ENCODE results near the gene PDGFC. TPM values are rescaled to one million over a fixed set of nuclear protein-coding genes. Genes with fewer than 3 reads are reported as not detected.

The PDGFC gene
- total RNA-seq, 1 experiment from 2014 or later = 17.0 TPM

- no peak for DNase-seq (ENCODE audit: low spot score)
Observed at GRCh38 chr4:156832886-156833285, 138.7 kb downstream of the PDGFC start.

- no peak for DNase-seq (ENCODE audit: low spot score)
Observed at GRCh38 chr4:156830351-156830750, 141.2 kb downstream of the PDGFC start.

GRCh38 chr4:156829201-156829873, 142.3 kb downstream of the PDGFC start:
- DNase-seq (ENCODE audit: low spot score) = no peak

GRCh38 chr4:156827519-156827918, 144.1 kb downstream of the PDGFC start:
- DNase-seq (ENCODE audit: low spot score) = no peak

GRCh38 chr4:156825074-156825473, 146.5 kb downstream of the PDGFC start:
- DNase-seq (ENCODE audit: low spot score) = no peak

GRCh38 chr4:156824451-156825060, 147.0 kb downstream of the PDGFC start:
- no peak for DNase-seq (ENCODE audit: low spot score)

GRCh38 chr4:156820931-156821330, 150.7 kb downstream of the PDGFC start:
- DNase-seq (ENCODE audit: low spot score) = no peak

GRCh38 chr4:156816360-156816755, 155.2 kb downstream of the PDGFC start:
- DNase-seq (ENCODE audit: low spot score) = no peak

GRCh38 chr4:156815717-156816359, 155.8 kb downstream of the PDGFC start:
- DNase-seq (ENCODE audit: low spot score) = no peak

GRCh38 chr4:156811963-156812362, 159.6 kb downstream of the PDGFC start:
- no peak for DNase-seq (ENCODE audit: low spot score)

GRCh38 chr4:156811286-156811685, 160.3 kb downstream of the PDGFC start:
- DNase-seq (ENCODE audit: low spot score) = no peak

GRCh38 chr4:156805696-156806095, 165.9 kb downstream of the PDGFC start:
- DNase-seq (ENCODE audit: low spot score) = no peak

GRCh38 chr4:156803056-156803455, 168.5 kb downstream of the PDGFC start:
- DNase-seq (ENCODE audit: low spot score) = no peak

GRCh38 chr4:156800463-156800862, 171.1 kb downstream of the PDGFC start:
- no peak for DNase-seq (ENCODE audit: low spot score)

GRCh38 chr4:156799121-156799589, 172.4 kb downstream of the PDGFC start:
- DNase-seq (ENCODE audit: low spot score) = no peak

GRCh38 chr4:156798438-156798837, 173.2 kb downstream of the PDGFC start:
- no peak for DNase-seq (ENCODE audit: low spot score)

GRCh38 chr4:156797206-156797605, 174.4 kb downstream of the PDGFC start:
- DNase-seq (ENCODE audit: low spot score) = no peak

GRCh38 chr4:156795727-156796126, 175.9 kb downstream of the PDGFC start:
- no peak for DNase-seq (ENCODE audit: low spot score)

- DNase-seq (ENCODE audit: low spot score) = peak; percentile 72
Observed at GRCh38 chr4:156794863-156795262, 176.7 kb downstream of the PDGFC start.

GRCh38 chr4:156792462-156793085, 179.0 kb downstream of the PDGFC start:
- DNase-seq (ENCODE audit: low spot score) = peak; percentile 26

- peak; percentile 55 for DNase-seq (ENCODE audit: low spot score)
Observed at GRCh38 chr4:156790866-156791265, 180.7 kb downstream of the PDGFC start.

- DNase-seq (ENCODE audit: low spot score) = no peak
Observed at GRCh38 chr4:156788782-156789181, 182.8 kb downstream of the PDGFC start.
